ENCODE results near the gene IL1RAP. TPM values are rescaled to one million over a fixed set of nuclear protein-coding genes. Genes with fewer than 3 reads are reported as not detected.
A peak's percentile ranks its signal among the peaks of the same experiment; 100 is the strongest.

The IL1RAP gene
- total RNA-seq, 2 experiments from 2014 or later, result 13.7 to 14.7 TPM

GRCh38 chr3:190696777-190697501 is 183.1 kb downstream of the IL1RAP start:
- no peak overlapping the region for H3K4me3 ChIP-seq (ENCODE audit: low read length)
- ChIA-PET CTCF (no interaction called here), POLR2A (no interaction called here)
- H3K27ac Mint-ChIP-seq, result no peak overlapping the region
- TF ChIP-seq, protein P1, sequence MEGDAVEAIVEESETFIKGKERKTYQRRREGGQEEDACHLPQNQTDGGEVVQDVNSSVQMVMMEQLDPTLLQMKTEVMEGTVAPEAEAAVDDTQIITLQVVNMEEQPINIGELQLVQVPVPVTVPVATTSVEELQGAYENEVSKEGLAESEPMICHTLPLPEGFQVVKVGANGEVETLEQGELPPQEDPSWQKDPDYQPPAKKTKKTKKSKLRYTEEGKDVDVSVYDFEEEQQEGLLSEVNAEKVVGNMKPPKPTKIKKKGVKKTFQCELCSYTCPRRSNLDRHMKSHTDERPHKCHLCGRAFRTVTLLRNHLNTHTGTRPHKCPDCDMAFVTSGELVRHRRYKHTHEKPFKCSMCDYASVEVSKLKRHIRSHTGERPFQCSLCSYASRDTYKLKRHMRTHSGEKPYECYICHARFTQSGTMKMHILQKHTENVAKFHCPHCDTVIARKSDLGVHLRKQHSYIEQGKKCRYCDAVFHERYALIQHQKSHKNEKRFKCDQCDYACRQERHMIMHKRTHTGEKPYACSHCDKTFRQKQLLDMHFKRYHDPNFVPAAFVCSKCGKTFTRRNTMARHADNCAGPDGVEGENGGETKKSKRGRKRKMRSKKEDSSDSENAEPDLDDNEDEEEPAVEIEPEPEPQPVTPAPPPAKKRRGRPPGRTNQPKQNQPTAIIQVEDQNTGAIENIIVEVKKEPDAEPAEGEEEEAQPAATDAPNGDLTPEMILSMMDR (IDR thresholded peaks at IDR 0.05), result no peak
- intact Hi-C loops (cut with DNase I, micrococcal nuclease), result no loop called here
- DNase-seq, result peak in 4 of 14 experiments; percentile 2 to 12 (median 7)
- H3K9me3 ChIP-seq (ENCODE audit: control insufficient read depth in 1 of 2, insufficient read depth in 1 of 2, low read length in 2 of 2), result no peaks in the 10 kb centered on the region
- no peaks in the 10 kb centered on the region for H3K36me3 Mint-ChIP-seq (ENCODE audit: low read depth)
- no peak overlapping the region for H3K4me3 Mint-ChIP-seq
- no peaks in the 10 kb centered on the region for H3K36me3 ChIP-seq (ENCODE audit: insufficient read depth, low read length)
- no peaks in the 10 kb centered on the region for H3K4me1 ChIP-seq (ENCODE audit: insufficient read depth, low read length)
- H3K27ac ChIP-seq (ENCODE audit: low read depth in 1 of 2, low read length in 2 of 2), result no peak overlapping the region
- peaks cover 26% of the 10 kb centered on the region for H3K27me3 Mint-ChIP-seq
- H3K27me3 ChIP-seq (ENCODE audit: control insufficient read depth in 1 of 2, insufficient read depth in 2 of 2, low read length in 2 of 2), result no peaks in the 10 kb centered on the region
- no peak for ATAC-seq (ENCODE audit: poor library complexity)
- H3K4me1 Mint-ChIP-seq (ENCODE audit: low read depth), result no peaks in the 10 kb centered on the region
- no peaks in the 10 kb centered on the region for H3K9me3 Mint-ChIP-seq

GRCh38 chr3:190697502-190697830 is 183.6 kb downstream of the IL1RAP start:
- Mint-ChIP-seq H3K27ac (no peak overlapping the region), H3K4me1 (ENCODE audit: low read depth) (no peaks in the 10 kb centered on the region), H3K36me3 (ENCODE audit: low read depth) (no peaks in the 10 kb centered on the region), H3K4me3 (no peak overlapping the region), H3K9me3 (no peaks in the 10 kb centered on the region), H3K27me3 (peaks cover 32% of the 10 kb centered on the region)
- H3K4me1 ChIP-seq (ENCODE audit: insufficient read depth, low read length), result no peaks in the 10 kb centered on the region
- ATAC-seq (ENCODE audit: poor library complexity) (no peak), DNase-seq (no peak)
- no peaks in the 10 kb centered on the region for H3K36me3 ChIP-seq (ENCODE audit: insufficient read depth, low read length)
- no peaks in the 10 kb centered on the region for H3K9me3 ChIP-seq (ENCODE audit: control insufficient read depth in 1 of 2, insufficient read depth in 1 of 2, low read length in 2 of 2)
- TF ChIP-seq, protein P1 (IDR thresholded peaks at IDR 0.05), result no peak
- H3K27me3 ChIP-seq (ENCODE audit: control insufficient read depth in 1 of 2, insufficient read depth in 2 of 2, low read length in 2 of 2), result no peaks in the 10 kb centered on the region
- ChIA-PET POLR2A (no interaction called here), CTCF (no interaction called here)
- no peak overlapping the region for H3K27ac ChIP-seq (ENCODE audit: low read depth in 1 of 2, low read length in 2 of 2)
- intact Hi-C loops (cut with DNase I, micrococcal nuclease), result no loop called here
- H3K4me3 ChIP-seq (ENCODE audit: low read length), result no peak overlapping the region

GRCh38 chr3:190697901-190698300 is 184.0 kb downstream of the IL1RAP start:
- no peak for ATAC-seq (ENCODE audit: poor library complexity)
- no peak for DNase-seq
- Histone ChIP-seq H3K27me3 (ENCODE audit: control insufficient read depth in 1 of 2, insufficient read depth in 2 of 2, low read length in 2 of 2) (no peaks in the 10 kb centered on the region), H3K27ac (ENCODE audit: low read depth in 1 of 2, low read length in 2 of 2) (no peak overlapping the region), H3K9me3 (ENCODE audit: control insufficient read depth in 1 of 2, insufficient read depth in 1 of 2, low read length in 2 of 2) (no peaks in the 10 kb centered on the region), H3K4me1 (ENCODE audit: insufficient read depth, low read length) (no peaks in the 10 kb centered on the region), H3K36me3 (ENCODE audit: insufficient read depth, low read length) (no peaks in the 10 kb centered on the region), H3K4me3 (ENCODE audit: low read length) (no peak overlapping the region)
- ChIA-PET CTCF (no interaction called here), POLR2A (no interaction called here)
- no peak overlapping the region for H3K27ac Mint-ChIP-seq
- intact Hi-C loops (cut with DNase I, micrococcal nuclease), result no loop called here
- peaks cover 32% of the 10 kb centered on the region for H3K27me3 Mint-ChIP-seq
- TF ChIP-seq, protein P1 (IDR thresholded peaks at IDR 0.05), result no peak
- H3K9me3 Mint-ChIP-seq, result no peaks in the 10 kb centered on the region
- no peaks in the 10 kb centered on the region for H3K36me3 Mint-ChIP-seq (ENCODE audit: low read depth)
- no peaks in the 10 kb centered on the region for H3K4me1 Mint-ChIP-seq (ENCODE audit: low read depth)
- H3K4me3 Mint-ChIP-seq, result no peak overlapping the region

All from CD4-positive, alpha-beta T cell (primary cell).